B cell (primary cell): ENCODE measurements around the gene RUBCNL. TPM values are rescaled to one million over a fixed set of nuclear protein-coding genes. Genes with fewer than 3 reads are reported as not detected.

Experiments used
- ATAC-seq: fragments of 200-7000 bp; cut with Tn5 transposase; one replicate; pipeline ENCODE4 v1.10.0; 2021; ENCODE audit warnings: low read depth, mild to moderate bottlenecking, moderate number of reproducible peaks, moderate library complexity
- CTCF ChIA-PET: fragments of 350-600 bp; sonication (Branson Sonifier 250); formaldehyde crosslinking; loops from one replicate; lab custom pipeline; 2021; ENCODE audit warnings: antibody characterized with exemption, inconsistent platforms; lab: Charles Lee
- POLR2A ChIA-PET: fragments of 350-600 bp; sonication (Branson Sonifier 250); formaldehyde crosslinking; loops from one replicate; lab custom pipeline; 2021; ENCODE audit warnings: antibody characterized with exemption; lab: Charles Lee
- DNase-seq: peaks from one replicate; pipeline ENCODE4 v3.0.0; 2013
- H2AFZ ChIP-seq: 2 replicates; pipeline ENCODE4 v1.6.1; 2012; ENCODE audit warnings: mild to moderate bottlenecking, low read depth, low read length; ENCODE audit not compliant: insufficient read depth, poor library complexity, severe bottlenecking
- H3K27ac ChIP-seq, 2 donors: 1 replicate in 1 of 2; 2 replicates in 1 of 2; pipeline ENCODE4 v1.5.1; 2012 to 2013; ENCODE audit warnings: low read length in 2 of 2, mild to moderate bottlenecking in 2 of 2, moderate library complexity in 1 of 2
- H3K27me3 ChIP-seq, 4 experiments: fragments of 200-600 bp in 1 of 4; sonication (generic) in 1 of 4; replicated peaks in 1 of 4; 1 replicate in 2 of 4; 2 replicates in 2 of 4; pipeline versions ENCODE4 v1.6.1 to v1.7.0; 2013 to 2016; ENCODE audit warnings: low read length in 3 of 4, mild to moderate bottlenecking in 2 of 4, mixed read lengths in 1 of 4, moderate library complexity in 1 of 4; ENCODE audit not compliant: insufficient read depth in 4 of 4, control insufficient read depth in 3 of 4; ENCODE audit errors: control extremely low read depth in 1 of 4
- H3K36me3 ChIP-seq, 2 experiments: replicated peaks in 1 of 2; 1 replicate in 1 of 2; 2 replicates in 1 of 2; pipeline versions ENCODE4 v1.6.1 to v1.7.1; 2013; ENCODE audit warnings: low read length in 1 of 2; ENCODE audit not compliant: insufficient read depth in 2 of 2, control insufficient read depth in 1 of 2; ENCODE audit errors: control extremely low read depth in 1 of 2, extremely low read depth in 1 of 2
- H3K4me1 ChIP-seq, 2 donors: fragments of 200-600 bp in 1 of 2; sonication (generic) in 1 of 2; 1 replicate in 1 of 2; 2 replicates in 1 of 2; pipeline versions ENCODE4 v1.5.1 to v1.6.1; 2013 to 2017; ENCODE audit warnings: low read length in 2 of 2; ENCODE audit not compliant: control insufficient read depth in 2 of 2, insufficient read depth in 2 of 2
- H3K4me2 ChIP-seq: replicated peaks from 2 replicates; pipeline ENCODE3; 2012; ENCODE audit warnings: mild to moderate bottlenecking, low read depth, low read length; ENCODE audit not compliant: poor library complexity, severe bottlenecking
- H3K4me3 ChIP-seq, 5 experiments: fragments of 200-600 bp in 1 of 5; sonication (generic) in 1 of 5; 1 replicate in 3 of 5; 2 replicates in 2 of 5; pipeline versions ENCODE4 v1.5.1 to v1.7.0; 2011 to 2016; ENCODE audit warnings: low read length in 4 of 5, mild to moderate bottlenecking in 4 of 5, low read depth in 2 of 5, control low read depth in 1 of 5, moderate library complexity in 1 of 5; ENCODE audit not compliant: insufficient read depth in 1 of 5; ENCODE audit errors: control extremely low read depth in 1 of 5, extremely low read depth in 1 of 5
- H3K79me2 ChIP-seq: fragments of 200-600 bp; sonication (generic); one replicate; pipeline ENCODE4 v1.6.0; 2016; ENCODE audit warnings: low read length; ENCODE audit not compliant: control insufficient read depth, insufficient read depth
- H3K9ac ChIP-seq: fragments of 200-600 bp; sonication (generic); 2 replicates; pipeline ENCODE4 v1.6.1; 2017; ENCODE audit warnings: mild to moderate bottlenecking, low read length, moderate library complexity
- H3K9me3 ChIP-seq, 3 donors: one replicate each; pipeline versions ENCODE4 v1.6.1 to v1.7.1; 2013; ENCODE audit warnings: low read length in 2 of 3; ENCODE audit not compliant: control insufficient read depth in 2 of 3, insufficient read depth in 1 of 3; ENCODE audit errors: control extremely low read depth in 1 of 3
- H4K20me1 ChIP-seq: 2 replicates; pipeline ENCODE4 v1.6.0; 2012; ENCODE audit warnings: mild to moderate bottlenecking, low read length; ENCODE audit not compliant: insufficient read depth, control insufficient read depth, poor library complexity, severe bottlenecking
- H3K27ac Mint-ChIP-seq: one replicate; pipeline ENCODE4 v1.8.0; 2021; ENCODE audit warnings: mixed read lengths
- H3K27me3 Mint-ChIP-seq: one replicate; pipeline ENCODE4 v1.8.0; 2021; ENCODE audit warnings: mixed read lengths
- H3K4me1 Mint-ChIP-seq: one replicate; pipeline ENCODE4 v1.8.0; 2021; ENCODE audit warnings: mixed read lengths
- H3K4me3 Mint-ChIP-seq: one replicate; pipeline ENCODE4 v1.8.0; 2021; ENCODE audit warnings: mixed read lengths
- H3K9me3 Mint-ChIP-seq: one replicate; pipeline ENCODE4 v1.8.0; 2022; ENCODE audit warnings: mixed read lengths; ENCODE audit not compliant: insufficient read depth
- EZH2 ChIP-seq: IDR thresholded peaks from 2 replicates; pipeline ENCODE4 v1.6.1; 2012; ENCODE audit warnings: borderline replicate concordance, low read depth, mild to moderate bottlenecking, moderate library complexity, low read length; ENCODE audit not compliant: insufficient read depth, poor library complexity, severe bottlenecking
- WGBS: methylation state at CpG from one replicate; pipeline ENCODE4 v1.1.5; 2013; ENCODE audit warnings: missing lambda C conversion rate; ENCODE audit not compliant: insufficient coverage; 5-methylcytosine and 5-hydroxymethylcytosine counted together
- intact Hi-C: fragments of 100-400 bp; cut with micrococcal nuclease; formaldehyde crosslinking; loops from one replicate; pipeline ENCODE4 v1.10.0; 2022
- polyA plus RNA-seq: library from polyadenylated mRNA; depleted of rRNA; stranded (reverse); fragments of >200 nt; gene quantifications from 2 replicates; pipeline ENCODE4 v1.2.3, GENCODE V29; 2012
- total RNA-seq, 2 donors: library from RNA; stranded (reverse); fragments of 120-200 nt in 1 of 2; gene quantifications; 1 replicate in 1 of 2; 2 replicates in 1 of 2; pipeline versions ENCODE4 v1.2.3 to v1.2.4, GENCODE V29; 2013 to 2022
- TF ChIP-seq, protein P1 (sequence below): fragments of 200-600 bp; IDR thresholded peaks from one replicate; pipeline ENCODE4 v1.8.0; 2022; ENCODE audit warnings: antibody characterized with exemption, mild to moderate bottlenecking

The RUBCNL gene
- total and polyA plus RNA-seq, 2 donors (not counting 1 experiment from before 2014, with no cell fraction given): 185 to 370 TPM

DNA sequence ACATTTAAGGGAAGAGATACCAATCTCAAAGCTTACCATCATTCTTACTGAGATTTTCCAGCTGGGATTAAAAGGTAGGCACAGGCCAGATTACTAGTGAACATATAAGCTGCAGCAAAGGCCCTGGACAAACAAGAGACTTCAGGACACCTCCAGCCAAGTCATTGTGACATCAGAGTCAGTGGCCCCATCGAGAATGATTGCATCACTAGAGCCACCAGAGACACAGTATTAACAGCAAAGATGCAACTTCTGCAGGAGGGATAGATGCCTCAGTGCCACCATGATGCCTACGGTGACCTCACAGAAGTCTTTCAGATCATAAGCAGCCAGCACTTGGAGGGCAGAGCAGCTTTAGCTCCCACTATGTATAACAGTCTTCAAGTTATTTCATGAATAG is 8.6 kb downstream of the RUBCNL start:
- intact Hi-C loops: loop anchor here (10.0 kb wide), 1 partner anchor 416 kb away; the partner anchor contains the start of gene ESD
- peak overlapping the region; percentile 36 for H3K9ac ChIP-seq
- H3K27ac Mint-ChIP-seq: peak overlapping the region; percentile 92
- peaks cover 96 to 97% of the 10 kb centered on the region in 2 donors for H3K4me1 ChIP-seq
- peak overlapping the region in 3 of 5 experiments; percentile 15 to 31 (median 30) for H3K4me3 ChIP-seq
- peaks cover 0 to 11% (median 0%) of the 10 kb centered on the region in 3 donors for H3K9me3 ChIP-seq
- ChIA-PET CTCF (interaction anchor here (0.6 to 12.3 kb wide), 3 partner anchors 9 to 15 kb away, joined by 3 to 113 read pairs (median 4); partner anchors contain the start of gene RUBCNL), POLR2A (interaction anchor here (0.6 to 5.9 kb wide), 6 partner anchors 9 to 232 kb away, joined by 3 to 50 read pairs (median 6); partner anchors contain the start of gene RUBCNL)
- H3K4me1 Mint-ChIP-seq: peaks cover 80% of the 10 kb centered on the region
- peaks cover 10 to 48% of the 10 kb centered on the region in 2 experiments for H3K36me3 ChIP-seq
- no peaks in the 10 kb centered on the region for H4K20me1 ChIP-seq
- no peaks in the 10 kb centered on the region for H3K9me3 Mint-ChIP-seq
- TF ChIP-seq EZH2: no peak
- TF ChIP-seq, protein P1, sequence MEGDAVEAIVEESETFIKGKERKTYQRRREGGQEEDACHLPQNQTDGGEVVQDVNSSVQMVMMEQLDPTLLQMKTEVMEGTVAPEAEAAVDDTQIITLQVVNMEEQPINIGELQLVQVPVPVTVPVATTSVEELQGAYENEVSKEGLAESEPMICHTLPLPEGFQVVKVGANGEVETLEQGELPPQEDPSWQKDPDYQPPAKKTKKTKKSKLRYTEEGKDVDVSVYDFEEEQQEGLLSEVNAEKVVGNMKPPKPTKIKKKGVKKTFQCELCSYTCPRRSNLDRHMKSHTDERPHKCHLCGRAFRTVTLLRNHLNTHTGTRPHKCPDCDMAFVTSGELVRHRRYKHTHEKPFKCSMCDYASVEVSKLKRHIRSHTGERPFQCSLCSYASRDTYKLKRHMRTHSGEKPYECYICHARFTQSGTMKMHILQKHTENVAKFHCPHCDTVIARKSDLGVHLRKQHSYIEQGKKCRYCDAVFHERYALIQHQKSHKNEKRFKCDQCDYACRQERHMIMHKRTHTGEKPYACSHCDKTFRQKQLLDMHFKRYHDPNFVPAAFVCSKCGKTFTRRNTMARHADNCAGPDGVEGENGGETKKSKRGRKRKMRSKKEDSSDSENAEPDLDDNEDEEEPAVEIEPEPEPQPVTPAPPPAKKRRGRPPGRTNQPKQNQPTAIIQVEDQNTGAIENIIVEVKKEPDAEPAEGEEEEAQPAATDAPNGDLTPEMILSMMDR: no peak
- H3K4me3 Mint-ChIP-seq: peak overlapping the region; percentile 72
- H3K27ac ChIP-seq: peak overlapping the region; percentile 84 to 97
- DNase-seq: peak; percentile 40
- H3K27me3 Mint-ChIP-seq: no peaks in the 10 kb centered on the region
- no peak for ATAC-seq
- peaks cover 96% of the 10 kb centered on the region for H3K79me2 ChIP-seq
- peak overlapping the region; percentile 77 for H3K4me2 ChIP-seq
- H2AFZ ChIP-seq: no peak overlapping the region
- no peaks in the 10 kb centered on the region for H3K27me3 ChIP-seq
- 65% methylated on average over 2 of the region's 2 CpGs for WGBS

DNA sequence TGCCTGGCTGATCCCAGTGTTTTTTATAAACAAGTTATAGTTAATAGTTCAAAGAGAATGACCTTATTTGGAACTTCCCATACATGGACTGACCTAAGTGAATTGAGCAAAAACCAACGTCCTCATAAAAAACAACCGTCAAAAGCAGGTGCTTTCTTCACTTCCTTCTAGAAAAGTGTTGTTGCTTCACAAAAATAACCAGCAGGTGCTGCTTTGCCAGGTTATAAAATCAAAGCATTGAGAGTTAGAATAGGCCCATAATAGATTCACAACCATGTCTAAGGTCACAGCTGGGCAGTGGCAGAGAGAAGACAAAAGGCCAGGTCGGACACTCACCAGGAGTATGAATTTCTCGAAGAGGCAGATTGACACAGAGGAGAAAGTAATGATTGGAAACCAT is 9.5 kb downstream of the RUBCNL start:
- peak overlapping the region; percentile 1 to 37 (median 18) for H3K4me3 ChIP-seq
- peak overlapping the region; percentile 77 for H3K4me2 ChIP-seq
- Mint-ChIP-seq H3K4me3 (peak overlapping the region; percentile 72), H3K27ac (peak overlapping the region; percentile 92), H3K9me3 (no peaks in the 10 kb centered on the region), H3K4me1 (peaks cover 82% of the 10 kb centered on the region), H3K27me3 (no peaks in the 10 kb centered on the region)
- peak overlapping the region; percentile 84 to 97 for H3K27ac ChIP-seq
- H3K27me3 ChIP-seq: no peaks in the 10 kb centered on the region
- intact Hi-C loops: loop anchor here (1.0 to 10.0 kb wide), 3 partner anchors 9 to 417 kb away; partner anchors contain the start of gene ESD
- peaks cover 0 to 11% (median 0%) of the 10 kb centered on the region in 3 donors for H3K9me3 ChIP-seq
- H3K9ac ChIP-seq: peak overlapping the region; percentile 36
- peak; percentile 40 for ATAC-seq
- ChIA-PET POLR2A (interaction anchor here (0.6 to 5.9 kb wide), 4 partner anchors 9 to 232 kb away, joined by 6 to 50 read pairs (median 6); partner anchors contain the start of gene RUBCNL), CTCF (interaction anchor here (1.2 to 12.3 kb wide), 2 partner anchors 8 to 11 kb away, joined by 4 to 113 read pairs; partner anchors contain the start of gene RUBCNL)
- WGBS: no CpG with 5 or more reads among the region's 4 CpGs
- peaks cover 96 to 97% of the 10 kb centered on the region in 2 donors for H3K4me1 ChIP-seq
- H4K20me1 ChIP-seq: no peaks in the 10 kb centered on the region
- H3K36me3 ChIP-seq: peaks cover 10 to 45% of the 10 kb centered on the region in 2 experiments
- H3K79me2 ChIP-seq: peaks cover 96% of the 10 kb centered on the region
- DNase-seq: peak; percentile 84
- H2AFZ ChIP-seq: peak overlapping the region; percentile 2
- TF ChIP-seq, protein P1: peak; percentile 32
- no peak for TF ChIP-seq EZH2
